Skeletal muscle tissue (tissue), 4 donors: ENCODE data around the gene ATP1A3. TPM values are rescaled to one million over a fixed set of nuclear protein-coding genes. Genes with fewer than 3 reads are reported as not detected.
A peak's percentile ranks its signal among the peaks of the same experiment; 100 is the strongest.

Experiments
- H3K27ac ChIP-seq: one replicate; pipeline ENCODE4 v1.7.0; 2013; ENCODE audit warnings: mild to moderate bottlenecking, low read depth, low read length, inconsistent platforms
- H3K27me3 ChIP-seq, 3 donors: one replicate each; pipeline ENCODE4 v1.7.0; 2013; ENCODE audit warnings: low read length in 3 of 3; ENCODE audit not compliant: control insufficient read depth in 3 of 3, insufficient read depth in 3 of 3
- H3K36me3 ChIP-seq, 3 donors: one replicate each; pipeline ENCODE4 v1.7.0; 2013; ENCODE audit warnings: low read length in 3 of 3; ENCODE audit not compliant: control insufficient read depth in 3 of 3, insufficient read depth in 3 of 3
- H3K4me1 ChIP-seq, 3 donors: one replicate each; pipeline ENCODE4 v1.7.0; 2013; ENCODE audit warnings: low read length in 3 of 3, mild to moderate bottlenecking in 3 of 3; ENCODE audit not compliant: control insufficient read depth in 3 of 3, insufficient read depth in 3 of 3
- H3K4me3 ChIP-seq, 3 donors: one replicate each; pipeline ENCODE4 v1.7.0; 2013; ENCODE audit warnings: low read length in 3 of 3
- H3K9ac ChIP-seq, 3 donors: one replicate each; pipeline ENCODE4 v1.7.0; 2013; ENCODE audit warnings: low read length in 3 of 3, mild to moderate bottlenecking in 3 of 3, moderate library complexity in 2 of 3, low read depth in 1 of 3
- H3K9me3 ChIP-seq, 3 donors: one replicate each; pipeline ENCODE4 v1.7.0; 2013; ENCODE audit warnings: low read length in 3 of 3; ENCODE audit not compliant: control insufficient read depth in 3 of 3
- total RNA-seq: library from RNA; depleted of rRNA; stranded (reverse); fragments of >200 nt; gene quantifications from one replicate; pipeline ENCODE4 v1.2.3, GENCODE V29; 2014
- donor health status: Osteomylitis.

The ATP1A3 gene
- total RNA-seq, 1 donor from 2014 or later: not detected

DNA sequence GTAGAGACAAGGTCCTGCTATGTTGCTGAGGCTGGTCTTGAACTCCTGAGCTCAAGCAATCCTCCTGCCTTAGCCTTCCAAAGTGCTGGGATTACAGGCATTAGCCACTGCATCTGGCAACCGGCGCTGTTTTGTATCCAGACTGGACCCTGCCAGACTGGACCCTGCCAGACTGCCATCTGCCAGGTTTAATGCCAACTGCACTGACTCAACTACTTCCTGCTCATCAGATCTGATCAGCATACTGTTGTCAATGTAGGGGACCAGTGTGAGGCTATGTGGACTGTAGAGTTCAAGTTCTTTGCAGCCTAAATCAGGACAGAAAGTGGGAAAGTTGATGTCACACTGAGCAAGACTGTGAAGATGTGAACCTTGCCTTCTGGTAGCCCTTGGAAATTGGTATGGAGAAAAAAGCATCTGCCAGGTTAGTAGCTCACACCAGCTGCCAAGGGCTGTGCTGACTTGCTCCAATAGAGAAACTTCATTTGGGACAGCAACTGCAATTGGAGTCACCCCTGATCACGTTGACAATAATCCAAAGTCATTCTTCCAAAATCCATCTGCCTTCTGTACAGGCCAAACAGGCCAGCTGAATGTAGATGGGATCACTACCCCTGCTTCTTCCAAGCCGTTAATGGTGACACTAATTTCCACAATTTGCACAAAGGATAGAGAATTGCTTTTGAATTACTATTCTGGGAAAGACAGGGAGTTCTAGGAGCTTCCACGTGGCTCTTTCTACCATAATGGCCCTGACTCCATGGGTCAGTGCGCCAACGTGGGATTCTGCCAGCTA is 36.8 kb upstream of the ATP1A3 start:
- H3K27me3 ChIP-seq: peaks cover 0 to 4% (median 0%) of the 10 kb centered on the region in 3 donors
- H3K9ac ChIP-seq: no peak overlapping the region
- H3K4me3 ChIP-seq: no peak overlapping the region
- no peak overlapping the region for H3K27ac ChIP-seq
- H3K36me3 ChIP-seq: no peaks in the 10 kb centered on the region
- no peaks in the 10 kb centered on the region for H3K9me3 ChIP-seq
- H3K4me1 ChIP-seq: no peaks in the 10 kb centered on the region

DNA sequence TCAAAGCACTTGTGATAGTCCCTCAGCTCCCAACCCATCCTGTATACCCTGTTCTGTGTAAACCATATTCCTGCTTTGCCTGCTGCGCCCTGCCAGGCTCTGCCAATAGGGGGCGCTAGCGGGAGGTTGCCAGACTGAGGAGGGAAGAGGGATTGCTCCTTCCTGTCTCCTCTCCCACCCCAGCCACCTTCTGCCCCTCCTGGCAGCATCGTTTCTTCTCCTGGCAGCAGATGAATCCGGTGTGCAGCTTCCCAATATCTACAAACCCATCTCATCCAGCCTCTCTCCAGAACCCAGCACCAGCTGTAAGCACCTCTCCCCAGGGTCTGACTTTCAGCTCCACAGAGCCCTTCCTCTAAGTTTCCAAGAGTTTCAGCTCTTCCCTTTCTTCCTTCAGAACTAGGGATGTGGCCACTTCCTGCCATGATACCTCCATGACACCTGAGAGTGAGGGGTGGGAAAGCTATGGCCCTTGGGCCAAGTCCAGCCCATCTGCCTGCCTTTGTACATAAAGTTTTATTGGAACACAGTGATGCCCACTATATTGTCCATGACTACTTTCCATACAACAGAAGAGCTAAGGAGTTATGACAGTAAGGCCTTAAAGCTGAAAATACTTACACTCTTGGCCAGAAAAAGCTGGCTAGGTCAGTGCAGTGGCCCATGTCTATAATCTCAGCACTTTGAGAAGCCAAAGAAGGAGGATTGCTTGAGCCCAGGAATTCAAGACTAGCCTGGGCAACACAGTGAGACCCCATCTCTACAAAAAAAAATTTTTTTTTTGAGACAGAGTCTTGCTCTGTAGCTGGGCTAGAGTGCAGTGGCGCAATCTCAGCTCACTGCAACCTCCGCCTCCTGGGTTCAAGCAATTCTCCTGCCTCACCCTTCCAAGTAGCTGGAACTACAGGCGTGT is 34.5 kb upstream of the ATP1A3 start:
- Histone ChIP-seq H3K4me3 (no peak overlapping the region), H3K27me3 (peaks cover 0 to 4% (median 4%) of the 10 kb centered on the region in 3 donors), H3K9me3 (no peaks in the 10 kb centered on the region), H3K9ac (no peak overlapping the region), H3K27ac (no peak overlapping the region), H3K36me3 (no peaks in the 10 kb centered on the region), H3K4me1 (peaks cover 10 to 12% (median 10%) of the 10 kb centered on the region in 3 donors)

DNA sequence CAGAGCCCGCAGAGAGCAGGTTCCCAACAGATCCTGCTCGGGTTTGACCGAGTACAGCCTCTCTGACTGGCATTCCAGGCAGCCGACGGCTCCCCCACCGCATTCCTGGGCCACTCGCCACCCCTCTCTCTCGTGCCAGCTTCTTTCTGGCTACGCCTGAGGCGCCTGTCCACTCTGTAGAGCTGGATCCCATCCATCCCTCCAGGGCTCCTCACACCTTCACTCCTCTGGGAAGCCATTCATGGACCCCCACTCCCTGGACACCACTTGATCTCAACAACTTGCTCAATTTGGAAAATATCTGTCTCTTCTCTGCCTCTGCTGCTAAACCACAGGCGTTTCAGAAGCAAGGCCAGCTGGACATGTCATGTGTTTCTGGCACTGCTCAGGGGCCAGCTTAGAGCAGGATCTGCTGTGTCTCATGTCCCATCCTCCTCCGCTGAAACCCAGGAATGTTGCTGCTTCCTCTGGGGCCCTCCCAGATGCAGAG is 30.6 kb upstream of the ATP1A3 start:
- Histone ChIP-seq H3K9ac (peak overlapping the region in 2 of 3 donors; percentile 14 to 50), H3K36me3 (no peaks in the 10 kb centered on the region), H3K9me3 (no peaks in the 10 kb centered on the region), H3K27me3 (peaks cover 0 to 4% (median 4%) of the 10 kb centered on the region in 3 donors), H3K4me3 (no peak overlapping the region), H3K4me1 (peaks cover 10 to 12% (median 10%) of the 10 kb centered on the region in 3 donors), H3K27ac (no peak overlapping the region)

DNA sequence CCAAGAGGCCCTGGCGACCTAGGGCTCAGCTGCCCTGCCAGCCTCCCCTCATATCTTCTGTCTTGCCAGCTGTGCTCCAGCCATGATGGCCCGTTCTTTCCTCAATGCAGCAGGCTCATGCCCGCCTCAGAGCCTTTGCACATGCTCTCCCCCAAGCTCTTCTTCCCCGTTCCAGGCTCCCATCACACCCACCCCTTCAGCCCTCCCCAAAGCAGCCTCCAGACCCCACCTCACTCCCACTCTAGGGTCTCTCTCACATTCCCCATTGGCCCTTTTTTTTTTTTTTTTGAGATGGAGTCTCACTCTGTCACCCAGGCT is 29.9 kb upstream of the ATP1A3 start:
- Histone ChIP-seq H3K9me3 (no peaks in the 10 kb centered on the region), H3K4me1 (peaks cover 10 to 12% (median 10%) of the 10 kb centered on the region in 3 donors), H3K36me3 (no peaks in the 10 kb centered on the region), H3K4me3 (no peak overlapping the region), H3K9ac (no peak overlapping the region), H3K27me3 (peaks cover 0 to 4% (median 4%) of the 10 kb centered on the region in 3 donors), H3K27ac (no peak overlapping the region)

DNA sequence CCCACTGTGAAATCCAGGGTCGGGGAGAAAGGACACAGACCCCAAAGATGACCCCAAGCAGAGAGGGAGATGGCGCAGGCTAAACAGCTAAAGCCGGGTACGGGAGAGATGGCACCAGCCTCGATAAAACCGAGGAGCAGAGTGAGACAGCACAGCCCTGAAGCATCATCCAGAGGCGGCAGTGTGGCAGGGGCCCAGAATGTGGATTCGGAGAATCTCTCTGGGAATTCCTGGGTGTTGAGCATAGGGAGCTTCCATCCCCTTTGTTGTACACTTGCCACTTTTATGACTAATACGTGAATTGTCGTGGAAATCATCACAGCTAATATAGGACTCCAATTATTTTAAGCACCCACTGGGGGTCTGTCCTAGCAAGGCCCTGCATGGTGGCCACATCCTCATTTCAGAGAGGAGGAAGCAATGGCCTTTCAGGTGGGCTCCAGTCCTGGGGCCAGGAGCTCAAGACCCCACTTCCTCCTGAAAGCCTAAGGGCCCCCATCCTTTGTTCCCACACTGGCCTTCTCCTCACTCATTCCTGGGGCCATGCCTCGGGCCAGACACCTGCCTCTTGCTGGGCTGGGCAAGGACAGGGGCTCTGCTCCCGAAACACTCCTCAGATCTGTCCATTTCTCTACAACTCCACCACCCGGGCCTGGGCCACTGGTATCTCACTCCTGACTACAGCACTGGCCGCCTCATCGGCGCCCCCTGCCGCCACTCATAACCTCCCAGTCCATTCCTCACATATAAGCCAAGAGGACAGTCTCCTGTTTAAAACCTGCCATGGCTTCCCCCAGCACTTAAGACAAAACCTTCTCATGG is 29.3 kb upstream of the ATP1A3 start:
- Histone ChIP-seq H3K4me3 (no peak overlapping the region), H3K27me3 (peaks cover 0 to 4% (median 4%) of the 10 kb centered on the region in 3 donors), H3K9me3 (no peaks in the 10 kb centered on the region), H3K9ac (no peak overlapping the region), H3K4me1 (peaks cover 10 to 12% (median 10%) of the 10 kb centered on the region in 3 donors), H3K36me3 (no peaks in the 10 kb centered on the region), H3K27ac (no peak overlapping the region)

DNA sequence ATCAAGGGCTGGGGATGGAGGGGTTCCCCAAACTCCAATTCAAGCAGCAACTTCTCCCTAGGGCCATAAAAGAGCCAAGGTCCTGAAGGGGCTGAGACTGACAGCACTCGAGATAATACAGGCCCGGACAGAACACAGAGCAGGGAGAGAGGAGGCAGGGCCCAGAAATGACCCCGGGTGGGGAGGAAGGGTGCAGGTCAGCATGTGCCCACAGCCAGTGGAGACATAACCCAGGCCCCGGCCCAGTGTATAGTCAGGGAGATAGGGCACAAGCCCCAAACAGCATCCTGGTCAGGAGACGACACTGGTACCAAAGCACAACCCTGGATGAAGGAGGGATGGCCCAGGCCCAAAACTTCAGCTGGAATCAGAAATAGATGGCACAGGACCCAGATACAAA is 28.6 kb upstream of the ATP1A3 start:
- Histone ChIP-seq H3K4me3 (no peak overlapping the region), H3K9me3 (no peaks in the 10 kb centered on the region), H3K27ac (no peak overlapping the region)

DNA sequence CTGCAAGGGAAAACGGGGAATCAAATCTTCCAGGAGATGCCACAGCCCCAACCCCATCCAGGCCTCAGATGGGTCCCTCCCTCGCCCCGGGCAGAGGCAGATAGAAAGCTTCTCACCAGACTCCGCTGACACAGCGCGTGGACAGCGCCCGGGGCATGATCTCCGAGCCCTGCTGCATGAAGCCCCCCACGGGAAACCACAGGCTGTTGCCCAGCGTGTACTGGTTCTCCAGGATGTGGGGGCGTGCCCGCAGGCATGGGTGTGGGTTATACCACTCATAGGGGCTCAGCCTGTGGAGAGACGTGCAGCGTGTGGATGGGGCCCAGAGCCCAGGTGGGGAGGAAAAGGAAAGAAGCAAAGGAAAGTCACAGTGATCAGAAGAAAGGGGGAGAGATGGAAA is 27.2 kb upstream of the ATP1A3 start:
- no peak overlapping the region for H3K4me3 ChIP-seq
- no peaks in the 10 kb centered on the region for H3K36me3 ChIP-seq
- H3K27me3 ChIP-seq: peaks cover 0 to 4% (median 0%) of the 10 kb centered on the region in 3 donors
- H3K9me3 ChIP-seq: no peaks in the 10 kb centered on the region
- no peak overlapping the region for H3K9ac ChIP-seq
- no peak overlapping the region for H3K27ac ChIP-seq
- H3K4me1 ChIP-seq: peaks cover 10 to 12% (median 10%) of the 10 kb centered on the region in 3 donors

More for the DNA sequence above, 28.6 kb upstream of the ATP1A3 start:
- Histone ChIP-seq H3K9ac (no peak overlapping the region), H3K27me3 (peaks cover 0 to 4% (median 4%) of the 10 kb centered on the region in 3 donors), H3K4me1 (peaks cover 10 to 12% (median 10%) of the 10 kb centered on the region in 3 donors), H3K36me3 (no peaks in the 10 kb centered on the region)

DNA sequence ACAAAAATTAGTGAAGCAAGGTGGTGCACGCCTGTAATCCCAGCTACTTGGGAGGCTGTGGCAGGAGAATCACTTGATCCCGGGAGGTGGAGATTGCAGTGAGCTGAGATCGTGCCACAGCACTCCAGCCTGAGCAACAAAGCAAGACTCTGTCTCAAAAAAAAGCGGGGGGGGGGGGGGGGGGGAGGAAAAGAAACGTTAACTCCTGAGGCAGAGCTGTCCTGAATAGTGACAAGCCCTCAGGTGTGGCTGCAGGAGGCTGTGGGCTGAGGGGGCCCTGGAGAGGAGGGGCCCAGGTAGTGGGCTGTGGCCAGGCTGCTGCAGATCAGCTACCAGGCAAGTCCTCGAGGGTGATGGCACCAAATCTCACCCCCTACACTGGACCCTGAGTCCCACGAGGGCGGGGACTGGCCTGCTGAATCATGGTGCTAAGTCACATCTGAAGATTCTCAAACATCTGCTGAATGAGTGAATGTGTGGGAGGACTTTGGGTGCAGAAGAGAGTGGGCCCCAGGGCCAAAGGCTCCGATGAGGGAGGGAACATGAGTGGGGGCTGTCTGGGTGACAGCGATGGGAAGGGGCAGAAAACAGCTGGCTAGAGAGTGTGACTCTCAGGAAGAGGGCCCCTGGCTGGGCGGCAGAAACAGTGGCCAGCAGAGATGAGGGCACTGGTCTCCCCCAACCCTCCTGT is 24.6 kb upstream of the ATP1A3 start:
- no peaks in the 10 kb centered on the region for H3K9me3 ChIP-seq
- H3K4me1 ChIP-seq: no peaks in the 10 kb centered on the region
- no peak overlapping the region for H3K4me3 ChIP-seq
- H3K36me3 ChIP-seq: no peaks in the 10 kb centered on the region
- no peaks in the 10 kb centered on the region for H3K27me3 ChIP-seq
- no peak overlapping the region for H3K9ac ChIP-seq
- H3K27ac ChIP-seq: no peak overlapping the region

DNA sequence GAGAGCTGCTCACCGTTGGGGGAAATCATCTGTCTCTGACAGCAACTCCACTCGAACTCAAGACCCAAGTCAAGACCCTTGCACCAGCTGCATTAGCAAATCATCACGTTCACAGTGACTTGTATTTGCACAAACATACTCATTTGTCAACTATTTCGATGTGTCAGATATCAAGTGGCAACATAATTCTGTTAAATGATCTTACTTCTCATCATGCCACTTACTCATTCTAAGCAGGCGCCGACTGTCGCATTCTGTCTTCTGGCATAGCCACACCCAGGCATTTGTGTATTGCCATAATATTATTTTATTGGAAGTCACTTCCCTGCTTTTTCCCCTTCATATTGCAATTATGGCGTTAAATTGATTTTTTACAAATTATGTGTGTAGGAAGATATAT is 23.0 kb upstream of the ATP1A3 start:
- no peaks in the 10 kb centered on the region for H3K4me1 ChIP-seq
- no peak overlapping the region for H3K4me3 ChIP-seq
- no peaks in the 10 kb centered on the region for H3K36me3 ChIP-seq
- H3K27ac ChIP-seq: no peak overlapping the region
- H3K9me3 ChIP-seq: no peaks in the 10 kb centered on the region
- no peaks in the 10 kb centered on the region for H3K27me3 ChIP-seq
- no peak overlapping the region for H3K9ac ChIP-seq
